ENCODE data around the gene TEX28. TPM values are rescaled to one million over a fixed set of nuclear protein-coding genes. Genes with fewer than 3 reads are reported as not detected.

The TEX28 gene
- total RNA-seq, 1 donor from 2014 or later, result not detected

- no peak overlapping the region for H3K27ac Mint-ChIP-seq (ENCODE audit: unreplicated experiment)
- Histone ChIP-seq H3K9ac (ENCODE audit: low read length) (no peak overlapping the region), H3K36me3 (ENCODE audit: insufficient read depth, low read length) (no peaks in the 10 kb centered on the region), H3K4me2 (ENCODE audit: low read length) (no peak overlapping the region), H2AFZ (ENCODE audit: low read depth, low read length) (no peak overlapping the region), H3K9me3 (ENCODE audit: insufficient read depth, low read depth, low read length) (no peaks in the 10 kb centered on the region), H3K27me3 (ENCODE audit: insufficient read depth, low read length) (no peaks in the 10 kb centered on the region), H4K20me1 (ENCODE audit: insufficient read depth, low read length) (no peaks in the 10 kb centered on the region), H3K79me2 (ENCODE audit: insufficient read depth, low read length) (no peaks in the 10 kb centered on the region), H3K4me1 (ENCODE audit: insufficient read depth, low read length) (no peaks in the 10 kb centered on the region), H3K4me3 (ENCODE audit: insufficient read depth, low read depth, low read length) (no peak overlapping the region), H3K27ac (ENCODE audit: low read depth, low read length) (no peak overlapping the region)
- FAIRE-seq (no peak), DNase-seq (ENCODE audit: low read depth) (no peak)
- no peaks in the 10 kb centered on the region for H3K9me3 Mint-ChIP-seq (ENCODE audit: unreplicated experiment)
- no peaks in the 10 kb centered on the region for H3K4me1 Mint-ChIP-seq (ENCODE audit: low read depth, unreplicated experiment)
- TF ChIP-seq CTCF (IDR thresholded peaks at IDR 0.05; ENCODE audit: insufficient read depth, low read depth, low read length), result no peak
- no peak for TF ChIP-seq EZH2 (IDR thresholded peaks at IDR 0.05; ENCODE audit: insufficient read depth, low read length)
- H3K4me3 Mint-ChIP-seq (ENCODE audit: unreplicated experiment), result no peak overlapping the region
- no peaks in the 10 kb centered on the region for H3K36me3 Mint-ChIP-seq (ENCODE audit: low read depth, unreplicated experiment)
- H3K27me3 Mint-ChIP-seq (ENCODE audit: low read depth, unreplicated experiment), result peaks cover 3% of the 10 kb centered on the region
Measured at GRCh38 chrX:154312116-154312515, 17.2 kb upstream of the TEX28 start.

- H3K4me3 Mint-ChIP-seq (ENCODE audit: unreplicated experiment), result no peak overlapping the region
- no peaks in the 10 kb centered on the region for H3K9me3 Mint-ChIP-seq (ENCODE audit: unreplicated experiment)
- no peak overlapping the region for H3K27ac ChIP-seq (ENCODE audit: low read depth, low read length)
- H3K36me3 ChIP-seq (ENCODE audit: insufficient read depth, low read length), result no peaks in the 10 kb centered on the region
- no peaks in the 10 kb centered on the region for H4K20me1 ChIP-seq (ENCODE audit: insufficient read depth, low read length)
- no peak for FAIRE-seq
- H3K4me2 ChIP-seq (ENCODE audit: low read length), result no peak overlapping the region
- H3K4me3 ChIP-seq (ENCODE audit: insufficient read depth, low read depth, low read length), result no peak overlapping the region
- no peaks in the 10 kb centered on the region for H3K9me3 ChIP-seq (ENCODE audit: insufficient read depth, low read depth, low read length)
- TF ChIP-seq EZH2 (IDR thresholded peaks at IDR 0.05; ENCODE audit: insufficient read depth, low read length) (no peak), CTCF (IDR thresholded peaks at IDR 0.05; ENCODE audit: insufficient read depth, low read depth, low read length) (no peak)
- H3K36me3 Mint-ChIP-seq (ENCODE audit: low read depth, unreplicated experiment), result no peaks in the 10 kb centered on the region
- no peak overlapping the region for H3K9ac ChIP-seq (ENCODE audit: low read length)
- H3K27me3 ChIP-seq (ENCODE audit: insufficient read depth, low read length), result no peaks in the 10 kb centered on the region
- no peak for DNase-seq (ENCODE audit: low read depth)
- no peak overlapping the region for H3K27ac Mint-ChIP-seq (ENCODE audit: unreplicated experiment)
- peaks cover 3% of the 10 kb centered on the region for H3K27me3 Mint-ChIP-seq (ENCODE audit: low read depth, unreplicated experiment)
- no peaks in the 10 kb centered on the region for H3K4me1 Mint-ChIP-seq (ENCODE audit: low read depth, unreplicated experiment)
- no peaks in the 10 kb centered on the region for H3K79me2 ChIP-seq (ENCODE audit: insufficient read depth, low read length)
- H3K4me1 ChIP-seq (ENCODE audit: insufficient read depth, low read length), result no peaks in the 10 kb centered on the region
- H2AFZ ChIP-seq (ENCODE audit: low read depth, low read length), result no peak overlapping the region
Measured at GRCh38 chrX:154310616-154311536, 16.0 kb upstream of the TEX28 start.

Measured in astrocyte (in vitro differentiated cells and primary cell).